ENCODE measurements around the gene CDH6.

DNA sequence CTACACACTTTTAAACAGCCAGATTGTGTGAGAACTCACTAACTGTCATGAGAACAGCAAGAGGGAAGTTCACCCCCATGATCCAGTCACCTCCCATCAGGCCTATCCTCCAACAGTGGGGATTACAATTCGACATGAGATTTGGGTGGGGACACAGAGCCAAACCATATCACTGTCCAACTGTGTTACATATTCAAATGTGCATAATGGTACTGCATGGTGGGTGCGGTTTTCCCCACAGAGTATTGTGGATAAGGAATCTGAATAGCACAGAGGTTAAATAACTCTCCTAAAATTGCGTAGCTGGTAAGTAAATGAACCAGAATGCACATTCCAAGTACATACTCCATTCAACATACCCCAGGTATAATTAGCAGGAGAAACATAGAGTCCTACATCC lies 32.1 kb downstream of the CDH6 start:
- TF ChIP-seq, protein P1, sequence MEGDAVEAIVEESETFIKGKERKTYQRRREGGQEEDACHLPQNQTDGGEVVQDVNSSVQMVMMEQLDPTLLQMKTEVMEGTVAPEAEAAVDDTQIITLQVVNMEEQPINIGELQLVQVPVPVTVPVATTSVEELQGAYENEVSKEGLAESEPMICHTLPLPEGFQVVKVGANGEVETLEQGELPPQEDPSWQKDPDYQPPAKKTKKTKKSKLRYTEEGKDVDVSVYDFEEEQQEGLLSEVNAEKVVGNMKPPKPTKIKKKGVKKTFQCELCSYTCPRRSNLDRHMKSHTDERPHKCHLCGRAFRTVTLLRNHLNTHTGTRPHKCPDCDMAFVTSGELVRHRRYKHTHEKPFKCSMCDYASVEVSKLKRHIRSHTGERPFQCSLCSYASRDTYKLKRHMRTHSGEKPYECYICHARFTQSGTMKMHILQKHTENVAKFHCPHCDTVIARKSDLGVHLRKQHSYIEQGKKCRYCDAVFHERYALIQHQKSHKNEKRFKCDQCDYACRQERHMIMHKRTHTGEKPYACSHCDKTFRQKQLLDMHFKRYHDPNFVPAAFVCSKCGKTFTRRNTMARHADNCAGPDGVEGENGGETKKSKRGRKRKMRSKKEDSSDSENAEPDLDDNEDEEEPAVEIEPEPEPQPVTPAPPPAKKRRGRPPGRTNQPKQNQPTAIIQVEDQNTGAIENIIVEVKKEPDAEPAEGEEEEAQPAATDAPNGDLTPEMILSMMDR (IDR thresholded peaks at IDR 0.05) = no peak
- TF ChIP-seq, protein P2, sequence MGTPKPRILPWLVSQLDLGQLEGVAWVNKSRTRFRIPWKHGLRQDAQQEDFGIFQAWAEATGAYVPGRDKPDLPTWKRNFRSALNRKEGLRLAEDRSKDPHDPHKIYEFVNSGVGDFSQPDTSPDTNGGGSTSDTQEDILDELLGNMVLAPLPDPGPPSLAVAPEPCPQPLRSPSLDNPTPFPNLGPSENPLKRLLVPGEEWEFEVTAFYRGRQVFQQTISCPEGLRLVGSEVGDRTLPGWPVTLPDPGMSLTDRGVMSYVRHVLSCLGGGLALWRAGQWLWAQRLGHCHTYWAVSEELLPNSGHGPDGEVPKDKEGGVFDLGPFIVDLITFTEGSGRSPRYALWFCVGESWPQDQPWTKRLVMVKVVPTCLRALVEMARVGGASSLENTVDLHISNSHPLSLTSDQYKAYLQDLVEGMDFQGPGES (IDR thresholded peaks at IDR 0.05; ENCODE audit: low read depth, low read length) = no peak
- TF ChIP-seq, protein P3, sequence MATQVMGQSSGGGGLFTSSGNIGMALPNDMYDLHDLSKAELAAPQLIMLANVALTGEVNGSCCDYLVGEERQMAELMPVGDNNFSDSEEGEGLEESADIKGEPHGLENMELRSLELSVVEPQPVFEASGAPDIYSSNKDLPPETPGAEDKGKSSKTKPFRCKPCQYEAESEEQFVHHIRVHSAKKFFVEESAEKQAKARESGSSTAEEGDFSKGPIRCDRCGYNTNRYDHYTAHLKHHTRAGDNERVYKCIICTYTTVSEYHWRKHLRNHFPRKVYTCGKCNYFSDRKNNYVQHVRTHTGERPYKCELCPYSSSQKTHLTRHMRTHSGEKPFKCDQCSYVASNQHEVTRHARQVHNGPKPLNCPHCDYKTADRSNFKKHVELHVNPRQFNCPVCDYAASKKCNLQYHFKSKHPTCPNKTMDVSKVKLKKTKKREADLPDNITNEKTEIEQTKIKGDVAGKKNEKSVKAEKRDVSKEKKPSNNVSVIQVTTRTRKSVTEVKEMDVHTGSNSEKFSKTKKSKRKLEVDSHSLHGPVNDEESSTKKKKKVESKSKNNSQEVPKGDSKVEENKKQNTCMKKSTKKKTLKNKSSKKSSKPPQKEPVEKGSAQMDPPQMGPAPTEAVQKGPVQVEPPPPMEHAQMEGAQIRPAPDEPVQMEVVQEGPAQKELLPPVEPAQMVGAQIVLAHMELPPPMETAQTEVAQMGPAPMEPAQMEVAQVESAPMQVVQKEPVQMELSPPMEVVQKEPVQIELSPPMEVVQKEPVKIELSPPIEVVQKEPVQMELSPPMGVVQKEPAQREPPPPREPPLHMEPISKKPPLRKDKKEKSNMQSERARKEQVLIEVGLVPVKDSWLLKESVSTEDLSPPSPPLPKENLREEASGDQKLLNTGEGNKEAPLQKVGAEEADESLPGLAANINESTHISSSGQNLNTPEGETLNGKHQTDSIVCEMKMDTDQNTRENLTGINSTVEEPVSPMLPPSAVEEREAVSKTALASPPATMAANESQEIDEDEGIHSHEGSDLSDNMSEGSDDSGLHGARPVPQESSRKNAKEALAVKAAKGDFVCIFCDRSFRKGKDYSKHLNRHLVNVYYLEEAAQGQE (IDR thresholded peaks at IDR 0.05; ENCODE audit: low read depth, low read length) = no peak
- no peak for TF ChIP-seq EZH2phosphoT487 (IDR thresholded peaks at IDR 0.05; ENCODE audit: borderline replicate concordance, low read depth)
- TF ChIP-seq, protein P4, sequence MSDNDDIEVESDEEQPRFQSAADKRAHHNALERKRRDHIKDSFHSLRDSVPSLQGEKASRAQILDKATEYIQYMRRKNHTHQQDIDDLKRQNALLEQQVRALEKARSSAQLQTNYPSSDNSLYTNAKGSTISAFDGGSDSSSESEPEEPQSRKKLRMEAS (IDR thresholded peaks at IDR 0.05; ENCODE audit: low read depth) = no peak
- no peak for TF ChIP-seq SMC3 (IDR thresholded peaks at IDR 0.05; ENCODE audit: low read depth, low read length)
- TF ChIP-seq, protein P5, sequence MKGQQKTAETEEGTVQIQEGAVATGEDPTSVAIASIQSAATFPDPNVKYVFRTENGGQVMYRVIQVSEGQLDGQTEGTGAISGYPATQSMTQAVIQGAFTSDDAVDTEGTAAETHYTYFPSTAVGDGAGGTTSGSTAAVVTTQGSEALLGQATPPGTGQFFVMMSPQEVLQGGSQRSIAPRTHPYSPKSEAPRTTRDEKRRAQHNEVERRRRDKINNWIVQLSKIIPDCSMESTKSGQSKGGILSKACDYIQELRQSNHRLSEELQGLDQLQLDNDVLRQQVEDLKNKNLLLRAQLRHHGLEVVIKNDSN (IDR thresholded peaks at IDR 0.05; ENCODE audit: borderline replicate concordance, low read depth) = no peak
- TF ChIP-seq GABPA (IDR thresholded peaks at IDR 0.05; ENCODE audit: low read depth) = no peak
- no peak for TF ChIP-seq POLR2AphosphoS5 (IDR thresholded peaks at IDR 0.05; ENCODE audit: low read depth, low read length)
